Activated B cell treated with CpG ODN at 0.5 μM for 24 hours (primary cell): ENCODE data around the gene FXYD5. TPM values are rescaled to one million over a fixed set of nuclear protein-coding genes. Genes with fewer than 3 reads are reported as not detected.
A peak's percentile ranks its signal among the peaks of the same experiment; 100 is the strongest.

Experiments used
- ATAC-seq: fragments of 200-7000 bp; cut with Tn5 transposase; one replicate; pipeline ENCODE4 v1.10.0; 2021; ENCODE audit warnings: low read depth, mild to moderate bottlenecking, moderate library complexity
- CTCF ChIA-PET: fragments of 350-600 bp; sonication (Branson Sonifier 250); formaldehyde crosslinking; loops from one replicate; lab custom pipeline; 2021; ENCODE audit warnings: antibody characterized with exemption; lab: Charles Lee
- POLR2A ChIA-PET: fragments of 350-600 bp; sonication (Branson Sonifier 250); formaldehyde crosslinking; loops from one replicate; lab custom pipeline; 2021; ENCODE audit warnings: antibody characterized with exemption; lab: Charles Lee
- DNase-seq: peaks from one replicate; pipeline ENCODE4 v3.0.0; 2022
- H3K27ac Mint-ChIP-seq: one replicate; pipeline ENCODE4 v1.8.0; 2020; ENCODE audit warnings: mixed read lengths
- H3K27me3 Mint-ChIP-seq: one replicate; pipeline ENCODE4 v1.8.0; 2021; ENCODE audit warnings: mixed read lengths
- H3K36me3 Mint-ChIP-seq: one replicate; pipeline ENCODE4 v1.8.0; 2021; ENCODE audit warnings: low read depth, mixed read lengths
- H3K4me1 Mint-ChIP-seq: one replicate; pipeline ENCODE4 v1.8.0; 2021; ENCODE audit warnings: mixed read lengths
- H3K4me3 Mint-ChIP-seq: one replicate; pipeline ENCODE4 v1.8.0; 2020; ENCODE audit warnings: mild to moderate bottlenecking, mixed read lengths
- H3K9me3 Mint-ChIP-seq: one replicate; pipeline ENCODE4 v1.8.0; 2020; ENCODE audit warnings: mixed read lengths
- CTCF ChIP-seq: fragments of 200-600 bp; IDR thresholded peaks from one replicate; pipeline ENCODE4 v1.8.0; 2022; ENCODE audit warnings: antibody characterized with exemption, mild to moderate bottlenecking
- intact Hi-C: fragments of 100-400 bp; cut with micrococcal nuclease; formaldehyde crosslinking; loops from one replicate; pipeline ENCODE4 v1.15.1; 2024
- total RNA-seq: library from RNA; stranded (reverse); gene quantifications from 2 replicates; pipeline ENCODE4 v1.2.3, GENCODE V29; 2022

Gene FXYD5
- total RNA-seq, 1 donor from 2014 or later: 125 TPM

- peaks cover 63% of the 10 kb centered on the region for H3K4me1 Mint-ChIP-seq
- intact Hi-C loops: no loop called here
- H3K27ac Mint-ChIP-seq: peak overlapping the region; percentile 75
- H3K9me3 Mint-ChIP-seq: peaks cover 1% of the 10 kb centered on the region
- DNase-seq (no peak), ATAC-seq (no peak)
- peak overlapping the region; percentile 46 for H3K4me3 Mint-ChIP-seq
- CTCF ChIA-PET: interaction anchor here (1.0 kb wide), 1 partner anchor 13 kb away, joined by 3 read pairs; no protein-coding TSS in a partner anchor
- H3K36me3 Mint-ChIP-seq: no peaks in the 10 kb centered on the region
- no peak for TF ChIP-seq CTCF
- POLR2A ChIA-PET: interaction anchor here (0.6 to 1.4 kb wide), 6 partner anchors 8 to 154 kb away, joined by 3 to 4 read pairs (median 4); partner anchors contain the start of gene FFAR1
- H3K27me3 Mint-ChIP-seq: peaks cover 1% of the 10 kb centered on the region
Measured at GRCh38 chr19:35202722-35203688, 48.5 kb downstream of the FXYD5 start.

- intact Hi-C loops: loop anchor here (1.0 to 5.0 kb wide), 3 partner anchors 33 to 50 kb away; partner anchors contain the start of gene FXYD5
- H3K27ac Mint-ChIP-seq: peak overlapping the region; percentile 98
- POLR2A ChIA-PET: interaction anchor here (0.6 to 3.3 kb wide), 21 partner anchors 10 to 1400 kb away, joined by 3 to 36 read pairs (median 4); partner anchors contain the start of genes FFAR1, FXYD5, USF2 and ZNF382
- peak overlapping the region; percentile 68 for H3K4me3 Mint-ChIP-seq
- CTCF ChIA-PET: interaction anchor here (0.9 to 1.8 kb wide), 3 partner anchors 9 to 68 kb away, joined by 3 to 6 read pairs (median 5); no protein-coding TSS in a partner anchor
- H3K4me1 Mint-ChIP-seq: peaks cover 78% of the 10 kb centered on the region
- DNase-seq (peak; percentile 52), ATAC-seq (peak; percentile 75)
- H3K9me3 Mint-ChIP-seq: peaks cover 3% of the 10 kb centered on the region
- TF ChIP-seq CTCF: no peak
- H3K36me3 Mint-ChIP-seq: no peaks in the 10 kb centered on the region
- H3K27me3 Mint-ChIP-seq: no peaks in the 10 kb centered on the region
Measured at GRCh38 chr19:35204799-35205732, 50.5 kb downstream of the FXYD5 start.

GRCh38 chr19:35205733-35206323 lies 51.3 kb downstream of the FXYD5 start:
- ATAC-seq: peak; percentile 12
- Mint-ChIP-seq H3K27ac (peak overlapping the region; percentile 98), H3K27me3 (no peaks in the 10 kb centered on the region), H3K4me3 (peak overlapping the region; percentile 68), H3K36me3 (no peaks in the 10 kb centered on the region), H3K4me1 (peaks cover 84% of the 10 kb centered on the region), H3K9me3 (peaks cover 3% of the 10 kb centered on the region)
- POLR2A ChIA-PET: interaction anchor here (0.6 to 3.3 kb wide), 23 partner anchors 10 to 280 kb away, joined by 3 to 36 read pairs (median 4); partner anchors contain the start of genes FFAR1, FXYD5 and USF2
- intact Hi-C loops: loop anchor here (1.0 to 5.0 kb wide), 4 partner anchors 8 to 51 kb away; partner anchors contain the start of gene FXYD5
- CTCF ChIA-PET: interaction anchor here (0.9 to 1.8 kb wide), 7 partner anchors 9 to 68 kb away, joined by 3 to 6 read pairs (median 4); partner anchors contain the start of genes FXYD5 and FXYD7
- no peak for DNase-seq
- TF ChIP-seq CTCF: no peak

GRCh38 chr19:35206379-35206778 lies 51.8 kb downstream of the FXYD5 start:
- intact Hi-C loops: loop anchor here (1.0 to 5.0 kb wide), 2 partner anchors 8 to 34 kb away; no protein-coding TSS in a partner anchor
- Mint-ChIP-seq H3K9me3 (peaks cover 3% of the 10 kb centered on the region), H3K4me1 (peaks cover 88% of the 10 kb centered on the region), H3K36me3 (no peaks in the 10 kb centered on the region), H3K27ac (peak overlapping the region; percentile 98), H3K27me3 (no peaks in the 10 kb centered on the region), H3K4me3 (peak overlapping the region; percentile 68)
- ATAC-seq (peak; percentile 51), DNase-seq (no peak)
- ChIA-PET POLR2A (interaction anchor here (0.6 to 3.3 kb wide), 20 partner anchors 9 to 534 kb away, joined by 3 to 36 read pairs (median 5); partner anchors contain the start of genes FFAR1, FXYD5 and FXYD7), CTCF (interaction anchor here (1.0 to 1.8 kb wide), 6 partner anchors 8 to 65 kb away, joined by 3 to 6 read pairs (median 4); partner anchors contain the start of genes FXYD5 and FXYD7)
- TF ChIP-seq CTCF: no peak
